GM12878 (cell line): ENCODE results near the gene APBA1. TPM values are rescaled to one million over a fixed set of nuclear protein-coding genes. Genes with fewer than 3 reads are reported as not detected.

ENCODE experiments used
- ATAC-seq: fragments of 200-7000 bp; cut with Tn5 transposase; 3 replicates; pipeline ENCODE4 v1.9.1; 2020; ENCODE audit warnings: mild to moderate bottlenecking, moderate library complexity
- BruUV-seq: library from RNA; stranded (reverse); fragments of 400-500 nt; replicated peaks from 2 replicates; lab custom pipeline; 2021; lab: Mats Ljungman, UMichigan
- CTCF ChIA-PET: fragments of 300-600 bp; sonication (Branson Sonifier 250); formaldehyde crosslinking; extraction: SDS; loops from one replicate; lab custom pipeline; 2021; ENCODE audit warnings: inconsistent platforms; lab: Yijun Ruan, JAX
- POLR2A ChIA-PET: fragments of 350-600 bp; formaldehyde crosslinking; extraction: SDS; loops from one replicate; lab custom pipeline; 2021; ENCODE audit warnings: inconsistent platforms; lab: Charles Lee
- RAD21 ChIA-PET: fragments of 300-600 bp; sonication (Branson Sonifier 250); formaldehyde crosslinking; loops from one replicate; lab custom pipeline; 2023; ENCODE audit warnings: antibody characterized with exemption; ENCODE audit not compliant: unreplicated experiment; lab: Charles Lee
- SMC1A ChIA-PET: fragments of 300-600 bp; sonication (Branson Sonifier 250); formaldehyde crosslinking; loops from one replicate; lab custom pipeline; 2023; ENCODE audit not compliant: unreplicated experiment, uncharacterized antibody; lab: Charles Lee
- DNase-seq: peaks from one replicate; pipeline ENCODE4 v3.0.0-alpha.2; 2011; ENCODE audit warnings: low read depth, low spot score
- FAIRE-seq: peaks from 3 replicates; lab custom pipeline; 2011; peaks lifted over from hg19 to GRCh38; lab: Jason Lieb, UNC
- H2AFZ ChIP-seq: 2 replicates; pipeline ENCODE4 v1.6.0; 2011; ENCODE audit warnings: low read depth, low read length, control low read depth; ENCODE audit not compliant: control insufficient read depth
- H3K27ac ChIP-seq: 2 replicates; pipeline ENCODE4 v1.5.1; 2011; ENCODE audit warnings: control low read depth; ENCODE audit not compliant: control insufficient read depth, insufficient read depth
- H3K27me3 ChIP-seq, 2 experiments: replicated peaks in 1 of 2; 2 replicates each; pipeline versions ENCODE4 v1.6.0 to v1.6.1; 2011; ENCODE audit warnings: low read length in 1 of 2; ENCODE audit not compliant: control insufficient read depth in 2 of 2, insufficient read depth in 2 of 2
- H3K36me3 ChIP-seq, 2 experiments: 2 replicates each; pipeline ENCODE4 v1.5.1; 2011; ENCODE audit warnings: low read length in 1 of 2; ENCODE audit not compliant: control insufficient read depth in 2 of 2, insufficient read depth in 2 of 2
- H3K4me1 ChIP-seq: 2 replicates; pipeline ENCODE4 v1.6.1; 2011; ENCODE audit warnings: mild to moderate bottlenecking, low read length, moderate library complexity, mixed read lengths; ENCODE audit not compliant: control insufficient read depth, insufficient read depth
- H3K4me2 ChIP-seq: 2 replicates; pipeline ENCODE4 v1.6.0; 2011; ENCODE audit warnings: control low read depth; ENCODE audit not compliant: control insufficient read depth, insufficient read depth
- H3K4me3 ChIP-seq: fragments of 200-600 bp; sonication (generic); 2 replicates; pipeline ENCODE4 v1.5.1; 2016
- H3K79me2 ChIP-seq: 2 replicates; pipeline ENCODE4 v1.6.0; 2011; ENCODE audit warnings: low read length; ENCODE audit not compliant: control insufficient read depth, insufficient read depth
- H3K9ac ChIP-seq: 2 replicates; pipeline ENCODE4 v1.8.0; 2011; ENCODE audit warnings: low read length, control low read depth, mixed read lengths; ENCODE audit not compliant: control insufficient read depth, insufficient read depth
- H3K9me3 ChIP-seq: replicated peaks from 3 replicates; pipeline ENCODE4 v1.5.1; 2011; ENCODE audit warnings: mild to moderate bottlenecking, low read length; ENCODE audit not compliant: control insufficient read depth, insufficient read depth
- H4K20me1 ChIP-seq: 2 replicates; pipeline ENCODE4 v1.6.0; 2011; ENCODE audit not compliant: control insufficient read depth, insufficient read depth
- GABPA ChIP-seq: IDR thresholded peaks from 2 replicates; pipeline ENCODE4 v1.6.1; 2014; ENCODE audit warnings: antibody characterized with exemption, low read depth, mild to moderate bottlenecking, inconsistent platforms
- HDAC2 ChIP-seq: fragments of 200-600 bp; sonication (generic); IDR thresholded peaks from 2 replicates; pipeline ENCODE4 v1.6.1; 2017
- HDAC6 ChIP-seq: fragments of 200-600 bp; sonication (generic); IDR thresholded peaks from one replicate; pipeline ENCODE4 v1.8.0; 2017; ENCODE audit warnings: antibody characterized with exemption; ENCODE audit not compliant: unreplicated experiment
- HDGF ChIP-seq: fragments of 450-650 bp; IDR thresholded peaks from 2 replicates; pipeline ENCODE4 v1.6.1; 2016; ENCODE audit warnings: antibody characterized with exemption
- JUNB ChIP-seq: IDR thresholded peaks from 2 replicates; pipeline ENCODE4 v1.6.1; 2016; ENCODE audit warnings: antibody characterized with exemption, mild to moderate bottlenecking
- MTA3 ChIP-seq: IDR thresholded peaks from 2 replicates; pipeline ENCODE4 v1.6.1; 2012; ENCODE audit warnings: low read length, inconsistent platforms, borderline replicate concordance
- PAX8 ChIP-seq: fragments of 450-650 bp; IDR thresholded peaks from 2 replicates; pipeline ENCODE4 v1.6.1; 2017; ENCODE audit warnings: mild to moderate bottlenecking, moderate library complexity
- POLR2A ChIP-seq: IDR thresholded peaks from 2 replicates; pipeline ENCODE4 v1.6.1; 2011; ENCODE audit warnings: low read depth, mild to moderate bottlenecking, low read length
- RBBP5 ChIP-seq: fragments of 200-600 bp; sonication (generic); conservative IDR thresholded peaks from 2 replicates; pipeline ENCODE4 v1.6.1; 2016
- SMAD5 ChIP-seq: IDR thresholded peaks from 2 replicates; pipeline ENCODE4 v1.6.1; 2016; ENCODE audit warnings: antibody characterized with exemption, low read depth
- SREBF2 ChIP-seq: IDR thresholded peaks from 2 replicates; pipeline ENCODE4 v1.6.1; 2012; ENCODE audit warnings: mild to moderate bottlenecking, low read length
- SUPT20H ChIP-seq: IDR thresholded peaks from 2 replicates; pipeline ENCODE4 v1.6.1; 2011; ENCODE audit warnings: low read depth, mild to moderate bottlenecking, low read length, moderate library complexity, borderline replicate concordance; ENCODE audit not compliant: control insufficient read depth
- TAF1 ChIP-seq: IDR thresholded peaks from 2 replicates; pipeline ENCODE4 v1.6.1; 2011; ENCODE audit warnings: mild to moderate bottlenecking, low read depth, low read length, borderline replicate concordance
- TARDBP ChIP-seq: IDR thresholded peaks from 2 replicates; pipeline ENCODE4 v1.6.1; 2016; ENCODE audit warnings: borderline replicate concordance
- TBL1XR1 ChIP-seq: IDR thresholded peaks from 2 replicates; pipeline ENCODE4 v1.6.1; 2012; ENCODE audit warnings: low read depth, low read length, improper control_type of control experiment
- TCF7 ChIP-seq: IDR thresholded peaks from 2 replicates; pipeline ENCODE4 v1.6.1; 2014; ENCODE audit warnings: antibody characterized with exemption, borderline replicate concordance
- WGBS: methylation state at CpG from one replicate; pipeline ENCODE4 v1.1.6; 2016; ENCODE audit warnings: low lambda C conversion rate; ENCODE audit not compliant: insufficient replicate concordance, insufficient coverage; ENCODE audit errors: missing lambda C conversion rate; 5-methylcytosine and 5-hydroxymethylcytosine counted together
- in situ Hi-C: fragments of 300-500 bp; cut with MboI; formaldehyde crosslinking; loops from 9 replicates; pipeline ENCODE4 v1.14.3; 2018; ENCODE audit warnings: mixed read lengths
- intact Hi-C: fragments of 100-400 bp; cut with micrococcal nuclease; formaldehyde crosslinking; loops from one replicate; pipeline ENCODE4 v1.14.2; 2022; ENCODE audit not compliant: unreplicated experiment
- polyA plus RNA-seq, 11 experiments: library from polyadenylated mRNA; depleted of rRNA in 4 of 11; unstranded in 6 of 11; stranded (reverse) in 5 of 11; fragments of >200 nt; fragmentation: Nextera tagmentation in 4 of 11; fragmentation: Illumina TruSeq in 1 of 11; extraction: Ambion mirVana in 4 of 11; extraction: Trizol in 1 of 11; gene quantifications; 1 replicate in 1 of 11; 2 replicates in 10 of 11; pipeline versions ENCODE4 v1.2.1 to v1.2.3, GENCODE V29; 2011 to 2016; ENCODE audit warnings: inconsistent platforms in 2 of 11, missing spikeins in 2 of 11, low read depth in 1 of 11
- total RNA-seq, 4 experiments: library from RNA; depleted of rRNA in 3 of 4; stranded (reverse); fragments of >200 nt in 3 of 4; fragmentation: Illumina TruSeq in 1 of 4; extraction: Trizol in 1 of 4; gene quantifications; 2 replicates each; pipeline versions ENCODE4 v1.2.1 to v1.2.3, GENCODE V29; 2013 to 2021
- TF ChIP-seq, protein P1 (sequence below): IDR thresholded peaks from 2 replicates; pipeline ENCODE4 v1.6.1; 2011; ENCODE audit warnings: low read depth, low read length, improper control_type of control experiment, borderline replicate concordance
- TF ChIP-seq, protein P2 (sequence below): IDR thresholded peaks from 2 replicates; pipeline ENCODE4 v1.6.1; 2012; ENCODE audit warnings: low read length, inconsistent platforms

APBA1 gene
- total and polyA plus RNA-seq, 10 of the 15 experiments (the other 5 are each of a cell fraction or from before 2014, with no cell fraction given): 0.01 to 1.3 (median 0.05) TPM; not detected in 7

DNA sequence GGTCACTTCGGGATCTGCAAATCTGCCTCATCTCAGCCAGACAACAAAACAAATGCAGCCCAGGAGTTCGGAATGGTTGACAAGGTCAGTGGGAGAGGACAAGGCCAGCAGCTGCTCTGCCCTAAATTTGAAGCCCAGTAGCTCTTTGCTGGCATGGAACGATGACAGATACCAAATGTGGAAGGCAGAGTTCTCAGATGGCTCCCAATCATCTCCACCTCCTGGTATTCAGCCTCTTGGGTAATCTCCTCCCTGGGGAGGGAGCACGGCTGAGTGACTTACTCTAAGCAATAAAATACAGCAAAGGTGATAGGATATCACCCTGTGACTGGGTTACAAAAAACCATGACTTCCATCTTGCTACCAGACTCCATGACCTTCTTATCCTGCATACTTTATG, 174.4 kb downstream of the APBA1 start:
- TF ChIP-seq, protein P1, sequence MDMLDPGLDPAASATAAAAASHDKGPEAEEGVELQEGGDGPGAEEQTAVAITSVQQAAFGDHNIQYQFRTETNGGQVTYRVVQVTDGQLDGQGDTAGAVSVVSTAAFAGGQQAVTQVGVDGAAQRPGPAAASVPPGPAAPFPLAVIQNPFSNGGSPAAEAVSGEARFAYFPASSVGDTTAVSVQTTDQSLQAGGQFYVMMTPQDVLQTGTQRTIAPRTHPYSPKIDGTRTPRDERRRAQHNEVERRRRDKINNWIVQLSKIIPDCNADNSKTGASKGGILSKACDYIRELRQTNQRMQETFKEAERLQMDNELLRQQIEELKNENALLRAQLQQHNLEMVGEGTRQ: no peak
- no peak for TF ChIP-seq PAX8
- TF ChIP-seq MTA3: no peak
- no peak for TF ChIP-seq HDGF
- no peak for TF ChIP-seq SUPT20H
- TF ChIP-seq HDAC2: no peak
- TF ChIP-seq JUNB: no peak
- no peak for TF ChIP-seq TCF7
- TF ChIP-seq RBBP5: no peak
- no peak for TF ChIP-seq POLR2A
- TF ChIP-seq TARDBP: no peak
- no peak for TF ChIP-seq TBL1XR1
- TF ChIP-seq HDAC6: no peak
- TF ChIP-seq, protein P2, sequence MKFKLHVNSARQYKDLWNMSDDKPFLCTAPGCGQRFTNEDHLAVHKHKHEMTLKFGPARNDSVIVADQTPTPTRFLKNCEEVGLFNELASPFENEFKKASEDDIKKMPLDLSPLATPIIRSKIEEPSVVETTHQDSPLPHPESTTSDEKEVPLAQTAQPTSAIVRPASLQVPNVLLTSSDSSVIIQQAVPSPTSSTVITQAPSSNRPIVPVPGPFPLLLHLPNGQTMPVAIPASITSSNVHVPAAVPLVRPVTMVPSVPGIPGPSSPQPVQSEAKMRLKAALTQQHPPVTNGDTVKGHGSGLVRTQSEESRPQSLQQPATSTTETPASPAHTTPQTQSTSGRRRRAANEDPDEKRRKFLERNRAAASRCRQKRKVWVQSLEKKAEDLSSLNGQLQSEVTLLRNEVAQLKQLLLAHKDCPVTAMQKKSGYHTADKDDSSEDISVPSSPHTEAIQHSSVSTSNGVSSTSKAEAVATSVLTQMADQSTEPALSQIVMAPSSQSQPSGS: no peak
- TF ChIP-seq SREBF2: no peak
- no peak for TF ChIP-seq GABPA
- TF ChIP-seq TAF1: no peak
- no peak for TF ChIP-seq SMAD5
- BruUV-seq: no TSS peak
- in situ Hi-C loops (no loop called here), intact Hi-C loops (no loop called here)
- no peak for ATAC-seq
- H2AFZ ChIP-seq: no peak overlapping the region
- ChIA-PET CTCF (no interaction called here), RAD21 (no interaction called here), POLR2A (no interaction called here), SMC1A (no interaction called here)
- H3K9me3 ChIP-seq: no peaks in the 10 kb centered on the region
- 25% methylated on average over 4 of the region's 4 CpGs for WGBS
- no peak overlapping the region for H3K4me3 ChIP-seq
- H3K4me2 ChIP-seq: no peak overlapping the region
- H3K27me3 ChIP-seq: no peaks in the 10 kb centered on the region; a peak in 1 of 4 replicates
- H3K79me2 ChIP-seq: no peaks in the 10 kb centered on the region
- no peak for FAIRE-seq
- no peak overlapping the region for H3K9ac ChIP-seq
- H3K27ac ChIP-seq: no peak overlapping the region
- no peaks in the 10 kb centered on the region for H3K36me3 ChIP-seq
- DNase-seq: no peak
- no peaks in the 10 kb centered on the region for H3K4me1 ChIP-seq
- H4K20me1 ChIP-seq: no peaks in the 10 kb centered on the region
